NCI-H2171 (cell line): ENCODE measurements around the gene ACTN1.

Experiments
- DNase-seq: peaks from one replicate; lab custom pipeline; 2025; lab: John Stamatoyannopoulos, UW

The ACTN1 gene

DNA sequence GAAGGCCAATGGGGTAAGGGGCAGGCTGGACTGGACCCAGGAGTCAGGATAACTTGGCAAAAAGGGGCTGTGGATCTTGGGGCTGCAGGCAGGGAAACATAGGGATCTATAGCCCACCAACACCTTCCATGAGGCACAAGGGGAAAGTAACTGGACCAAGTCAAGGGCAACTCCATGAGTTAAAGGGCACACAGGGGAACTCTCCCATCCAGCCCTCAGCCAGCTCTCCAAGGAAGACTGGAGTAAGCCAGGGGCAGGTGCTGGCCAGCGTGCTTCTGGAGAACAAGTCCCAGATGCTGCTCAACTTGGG, 154.9 kb downstream of the ACTN1 start:
- no peak for DNase-seq
